Eye (tissue), 1 donor: ENCODE data around the gene EVI5.
A peak's percentile ranks its signal among the peaks of the same experiment; 100 is the strongest.
"Not testable (repeated sequence)": the region's sequence is repeated elsewhere in the genome, so short reads cannot be mapped to it uniquely, and the experiment has no call there.

Experiments
- DNase-seq: peaks from one replicate; pipeline ENCODE4 v3.0.0-alpha.2; 2015

EVI5 gene

DNA sequence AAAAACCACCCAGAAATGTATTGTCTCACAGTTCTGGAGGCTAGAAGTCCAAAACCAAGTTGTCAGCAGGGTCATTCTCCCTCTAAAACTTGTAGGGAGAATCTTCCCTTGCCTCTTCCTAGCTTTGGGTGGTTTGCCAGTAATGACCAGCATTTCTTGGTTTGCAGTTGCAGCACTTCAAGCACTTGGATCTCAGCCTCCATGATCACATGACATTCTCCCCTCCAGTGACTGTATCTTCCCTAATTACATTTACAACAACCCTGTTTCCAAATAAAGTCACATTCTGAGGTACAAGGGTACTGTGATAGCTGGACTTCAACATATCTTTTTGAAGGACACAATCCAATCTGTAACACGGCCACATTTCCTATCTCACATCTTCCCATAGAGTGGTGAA lies 37.2 kb downstream of the EVI5 start:
- DNase-seq: no peak

GRCh38 chr1:92746255-92746654 lies 38.7 kb downstream of the EVI5 start:
- not testable (repeated sequence) for DNase-seq

DNA sequence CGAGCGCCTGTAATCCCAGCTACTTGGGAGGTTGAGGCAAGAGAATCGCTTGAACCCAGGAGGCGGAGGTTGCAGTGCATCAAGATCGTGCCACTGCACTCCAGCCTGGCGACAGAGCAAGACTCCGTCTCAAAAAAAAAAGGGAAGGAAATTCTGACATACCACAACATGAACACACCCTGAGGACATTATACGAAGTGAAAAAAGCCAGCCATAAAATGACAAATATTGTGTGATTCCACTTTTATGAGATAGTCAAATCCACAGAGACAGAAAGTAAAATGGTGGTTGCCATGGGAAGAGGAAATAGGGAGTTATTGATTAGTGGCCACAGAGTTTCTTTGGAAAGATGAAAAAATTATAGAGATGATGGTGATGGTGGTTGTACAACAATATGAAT lies 41.7 kb downstream of the EVI5 start:
- no peak for DNase-seq

GRCh38 chr1:92739669-92740524 lies 45.0 kb downstream of the EVI5 start:
- DNase-seq: no peak

DNA sequence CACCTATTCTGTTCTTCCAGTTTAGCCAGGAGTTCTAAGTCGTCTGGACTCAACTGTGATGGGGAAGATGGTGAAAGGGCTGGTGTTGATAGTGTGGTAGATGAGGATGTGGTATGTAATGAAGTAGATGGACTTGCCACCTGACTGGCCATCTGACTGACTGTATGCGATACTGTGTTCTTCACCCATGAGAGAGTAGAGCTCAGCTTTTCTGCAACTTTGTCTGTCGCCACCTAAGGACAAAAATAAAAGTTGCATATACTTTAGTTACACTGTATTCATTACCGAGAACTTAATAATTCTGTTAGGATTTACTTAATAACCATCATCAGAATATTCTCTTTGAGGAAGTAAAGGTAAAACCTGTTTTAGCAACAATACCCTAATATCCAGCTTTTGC lies 48.5 kb downstream of the EVI5 start:
- peak; percentile 16 for DNase-seq

- DNase-seq: no peak
These were observed 54.4 kb downstream of the EVI5 start for GRCh38 chr1:92730476-92730875.

DNA sequence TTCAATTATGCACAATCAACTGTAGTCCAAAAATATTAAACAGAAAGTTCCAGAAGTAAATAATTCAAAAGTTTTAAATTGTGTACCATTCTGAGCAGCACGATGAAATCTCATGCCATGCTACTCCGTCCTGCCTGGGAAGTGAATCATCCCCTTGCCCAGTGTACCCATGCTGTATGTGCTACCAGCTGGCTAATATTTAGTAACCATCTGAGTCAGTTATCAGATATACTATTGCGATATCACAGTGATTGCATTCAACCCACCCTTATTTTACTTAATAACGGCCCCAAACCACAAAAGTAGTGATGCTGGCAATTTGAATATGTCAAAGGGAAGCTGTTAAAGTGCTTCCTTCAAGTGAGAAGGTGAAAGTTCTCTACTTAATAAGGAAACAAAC lies 56.2 kb downstream of the EVI5 start:
- no peak for DNase-seq

DNA sequence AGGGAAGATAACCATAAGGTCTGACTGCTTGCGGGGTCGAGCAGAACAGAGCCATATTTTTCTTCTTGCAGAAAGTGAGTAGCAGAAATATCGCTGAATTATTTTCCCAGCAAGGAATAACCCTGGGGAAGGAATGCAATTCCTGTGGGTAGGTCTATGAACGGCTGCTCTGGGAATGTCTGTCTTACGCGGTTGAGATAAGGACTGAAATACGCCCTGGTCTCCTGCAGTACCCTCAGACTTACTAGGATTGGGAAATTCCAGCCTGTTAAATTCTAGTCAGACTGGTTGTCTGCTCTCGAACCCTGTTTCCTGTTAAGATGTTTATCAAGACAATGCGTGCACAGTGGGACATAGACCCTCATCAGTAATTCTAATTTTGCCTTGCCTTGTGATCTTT lies 61.2 kb downstream of the EVI5 start:
- DNase-seq: not testable (repeated sequence)

DNA sequence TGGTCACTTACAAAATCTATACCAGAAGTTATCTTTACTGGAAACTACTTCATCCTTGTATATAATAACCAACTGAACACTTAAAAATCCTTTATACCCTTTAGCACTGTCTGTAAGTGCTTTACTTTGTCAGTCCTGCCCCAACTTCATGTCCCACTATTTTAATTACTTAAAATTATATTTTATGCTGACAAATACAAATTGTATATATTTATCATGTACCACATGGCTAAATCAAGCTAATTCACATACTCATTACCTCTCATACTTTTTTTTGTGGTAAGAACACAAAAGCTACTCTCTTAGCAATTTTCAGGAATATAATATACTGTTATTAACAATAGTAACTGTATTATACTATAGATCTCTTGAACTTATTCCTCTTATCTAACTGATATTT lies 63.0 kb downstream of the EVI5 start:
- DNase-seq: no peak

- DNase-seq: not testable (repeated sequence)
These were observed 63.8 kb downstream of the EVI5 start for GRCh38 chr1:92721157-92721556.

DNA sequence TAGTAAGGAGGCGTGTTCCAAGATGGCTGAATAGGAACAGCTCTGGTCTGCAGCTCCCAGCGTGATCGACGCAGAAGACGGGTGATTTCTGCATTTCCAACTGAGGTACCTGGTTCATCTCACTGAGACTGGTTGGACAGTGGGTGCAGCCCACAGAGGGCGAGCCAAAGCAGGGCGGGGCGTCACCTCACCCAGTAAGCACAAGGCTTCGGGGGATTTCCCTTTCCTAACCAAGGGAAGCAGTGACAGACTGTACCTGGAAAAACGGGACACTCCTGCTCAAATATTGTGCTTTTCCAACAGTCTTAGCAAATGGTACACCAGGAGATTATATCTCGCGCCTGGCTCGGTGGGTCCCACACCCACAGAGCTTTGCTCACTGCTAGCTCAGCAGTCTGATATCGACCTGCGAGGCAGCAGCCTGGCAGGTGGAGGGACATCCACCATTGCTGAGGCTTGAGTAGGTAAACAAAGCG lies 69.4 kb downstream of the EVI5 start:
- DNase-seq: not testable (repeated sequence)

DNA sequence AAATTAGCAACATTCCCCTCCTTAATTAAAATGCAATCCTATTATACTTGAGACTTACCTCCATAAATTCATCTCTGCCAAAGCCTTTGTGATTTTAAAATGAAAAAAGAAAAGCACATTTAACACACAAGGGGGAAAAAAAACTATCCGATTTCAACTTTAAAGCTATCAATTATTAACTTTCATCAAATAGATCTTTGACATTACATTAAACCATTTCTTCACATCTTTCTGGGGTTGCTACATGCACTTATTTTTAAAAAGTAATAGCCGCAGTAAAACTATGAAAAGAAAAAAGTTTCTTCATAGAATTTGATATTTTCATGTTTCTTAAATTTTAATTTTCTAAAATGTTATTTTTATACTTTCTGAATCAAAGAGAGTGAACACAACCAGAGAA lies 71.0 kb downstream of the EVI5 start:
- DNase-seq: no peak

DNA sequence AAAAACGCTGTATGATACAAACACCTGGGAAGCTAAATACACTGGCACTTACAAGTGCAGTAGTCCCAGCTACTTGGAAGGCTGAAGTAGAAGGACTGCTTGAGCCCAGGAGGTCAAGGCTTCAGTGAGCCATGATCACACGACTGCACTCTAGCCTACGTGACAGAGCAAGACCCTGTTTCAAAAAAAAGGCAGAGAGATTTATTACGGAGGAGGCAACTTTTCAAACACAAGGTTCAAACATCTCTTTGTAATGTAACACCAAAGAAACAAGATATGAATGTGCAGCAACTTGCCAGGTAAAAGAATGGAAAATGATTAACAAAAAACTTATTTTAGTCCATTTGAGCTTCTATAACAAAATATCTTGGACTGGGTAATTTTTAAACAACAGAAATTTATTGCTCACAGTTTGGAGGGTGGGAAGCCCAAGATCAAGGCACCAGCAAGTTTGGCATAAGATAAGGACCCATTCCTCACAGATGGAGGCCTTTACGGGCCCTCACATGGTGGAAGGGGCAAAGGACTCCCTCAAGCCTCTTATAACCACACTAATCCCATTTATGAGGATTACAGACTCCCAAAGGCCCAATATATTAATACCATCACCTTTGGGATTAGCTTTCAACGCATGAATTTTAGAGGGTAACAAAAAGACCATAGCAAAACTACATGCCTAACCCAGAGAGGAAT lies 73.3 kb downstream of the EVI5 start:
- DNase-seq: no peak

DNA sequence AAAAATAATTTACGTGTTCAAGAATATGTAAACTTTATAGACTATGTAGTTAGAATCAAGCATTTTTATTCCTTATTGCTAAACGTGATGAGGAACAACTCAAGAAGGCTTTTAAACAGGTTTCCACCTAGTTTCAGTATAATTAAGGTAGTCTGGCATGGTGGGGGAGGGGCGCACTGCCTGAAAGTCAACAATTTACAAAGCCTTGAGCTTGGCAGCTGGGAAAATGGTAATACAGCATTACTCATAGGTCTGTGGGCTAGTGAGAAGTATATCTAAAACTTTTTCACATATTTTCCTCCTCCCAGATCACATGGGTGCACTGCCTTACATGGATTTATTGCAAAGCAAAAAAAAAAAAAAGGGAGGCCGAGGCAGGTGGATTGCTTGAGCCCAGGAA lies 75.2 kb downstream of the EVI5 start:
- DNase-seq: no peak

DNA sequence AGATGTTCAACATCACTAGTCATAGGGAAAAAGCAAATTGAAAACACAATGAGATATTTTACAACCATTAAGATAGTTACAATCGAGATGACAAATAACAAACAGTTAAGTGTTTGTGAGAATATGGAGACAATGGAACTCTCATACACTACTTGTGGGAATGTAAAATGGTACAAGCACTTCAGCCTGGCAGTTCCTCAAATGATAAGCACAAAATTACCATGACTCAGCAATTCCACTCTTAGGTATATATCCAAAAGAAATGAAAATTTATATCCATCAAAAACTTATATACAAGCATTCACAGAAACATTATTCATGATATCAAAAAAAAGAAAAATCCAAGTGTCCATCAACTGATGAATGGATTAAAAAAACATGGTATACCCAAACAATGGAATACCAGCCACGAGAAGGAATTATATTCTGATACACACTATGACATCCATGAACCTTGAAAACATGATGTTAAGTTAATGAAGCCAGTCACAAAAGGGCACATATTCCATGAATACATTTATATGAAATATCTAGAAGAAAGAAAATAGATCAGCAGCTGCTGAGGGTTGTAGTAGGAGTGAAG lies 76.4 kb downstream of the EVI5 start:
- DNase-seq: no peak

- DNase-seq: no peak
These were observed 77.2 kb downstream of the EVI5 start for GRCh38 chr1:92707709-92708108.

DNA sequence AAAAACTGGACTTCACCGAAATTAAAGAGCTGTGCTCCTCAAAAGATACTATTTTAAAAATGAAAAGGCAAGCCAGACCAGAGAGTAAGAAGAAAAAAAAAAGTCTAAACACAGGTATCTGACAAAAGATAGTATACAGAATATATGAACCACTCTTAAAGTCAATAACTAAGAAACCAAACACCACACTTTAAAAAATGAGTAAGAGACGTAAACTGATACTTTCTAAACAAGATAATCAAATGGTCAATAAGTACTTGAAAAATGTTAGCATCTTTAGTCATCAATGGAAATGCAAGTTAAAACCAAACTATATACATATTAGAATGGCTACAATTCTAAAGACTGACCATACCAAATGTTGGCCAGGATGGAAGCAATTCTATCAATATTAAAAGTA lies 77.6 kb downstream of the EVI5 start:
- no peak for DNase-seq

DNA sequence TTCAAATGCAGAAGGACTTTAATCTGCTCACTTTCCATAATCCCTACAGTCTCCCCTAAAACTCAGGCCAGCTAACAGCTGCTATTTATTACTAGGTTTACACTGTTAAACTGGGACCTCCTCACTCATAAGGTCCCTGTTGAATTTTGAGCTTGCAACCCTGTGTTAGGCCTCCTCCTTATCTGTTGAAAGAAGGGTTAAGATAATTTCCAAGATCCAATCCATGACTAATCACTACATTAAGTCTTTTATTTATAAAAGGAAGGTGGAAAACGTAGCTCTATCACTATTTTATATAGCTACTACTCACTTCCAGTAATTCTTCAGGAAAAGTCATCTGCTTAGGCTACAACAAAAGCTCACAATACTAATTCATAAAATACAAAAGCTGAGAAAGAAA lies 79.5 kb downstream of the EVI5 start:
- DNase-seq: no peak

- no peak for DNase-seq
These were observed 83.8 kb downstream of the EVI5 start for GRCh38 chr1:92701147-92701546.

DNA sequence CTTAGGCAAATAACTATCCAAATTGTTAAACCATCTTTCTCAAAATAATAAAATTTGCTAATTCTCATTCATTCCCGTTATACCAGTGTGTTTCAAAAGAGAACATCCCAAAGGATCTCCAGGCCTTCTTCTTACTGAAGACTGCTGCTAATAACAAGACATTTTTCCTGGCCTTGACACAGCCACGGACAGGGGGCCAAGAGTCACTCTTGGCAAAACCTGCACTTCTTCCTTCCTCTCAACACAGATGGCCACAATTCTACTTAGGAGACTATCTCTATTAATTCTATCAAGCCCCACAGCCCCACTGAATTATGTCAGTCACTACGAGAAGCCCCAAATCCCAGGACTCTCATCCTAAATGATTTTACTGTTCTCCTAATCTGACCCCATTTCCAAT lies 86.0 kb downstream of the EVI5 start:
- no peak for DNase-seq

GRCh38 chr1:92695104-92695503 lies 89.8 kb downstream of the EVI5 start:
- DNase-seq: no peak

- no peak for DNase-seq
These were observed 93.0 kb downstream of the EVI5 start for GRCh38 chr1:92691925-92692324.

DNA sequence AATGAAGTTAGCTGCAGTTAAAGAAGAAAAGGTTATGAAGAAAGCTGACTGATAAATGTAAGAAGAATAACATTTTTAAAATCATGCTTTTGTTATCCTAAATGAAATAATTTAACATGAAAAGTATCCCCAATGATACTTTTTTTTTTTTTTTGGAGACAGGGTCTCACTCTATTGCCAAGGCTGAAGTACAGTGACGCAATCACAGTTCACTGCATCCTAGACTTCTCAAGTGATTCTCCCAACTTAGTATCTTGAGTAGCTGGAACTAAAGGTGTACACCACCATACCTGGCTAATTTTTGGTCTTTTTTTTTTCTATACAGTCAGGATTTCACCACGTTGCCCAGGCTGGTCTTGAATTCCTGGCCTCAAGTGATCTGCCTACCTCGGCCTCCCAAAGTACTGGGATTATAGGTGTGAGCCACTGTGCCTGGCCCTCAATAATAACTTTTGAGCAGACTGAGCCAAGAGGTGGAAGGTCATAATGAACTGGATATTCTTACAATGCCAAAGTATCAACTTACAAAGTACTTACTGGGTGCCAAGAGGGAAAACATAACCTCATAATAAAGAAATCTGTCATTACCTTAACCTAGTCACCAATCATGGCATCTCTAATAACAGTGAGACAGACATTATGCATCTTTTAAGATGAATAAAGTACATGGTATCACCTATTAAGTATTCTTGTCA lies 94.5 kb downstream of the EVI5 start:
- no peak for DNase-seq
